Kidney epithelial cell (primary cell): ENCODE data around the gene PUM1. TPM values are rescaled to one million over a fixed set of nuclear protein-coding genes. Genes with fewer than 3 reads are reported as not detected.

Experiments used
- DNase-seq: peaks from one replicate; pipeline ENCODE4 v3.0.0-alpha.2; 2010; ENCODE audit warnings: low read depth
- H3K27me3 ChIP-seq: 2 replicates; pipeline ENCODE4 v1.6.0; 2011; ENCODE audit warnings: low read length; ENCODE audit not compliant: control insufficient read depth, insufficient read depth
- H3K36me3 ChIP-seq: 2 replicates; pipeline ENCODE4 v1.5.1; 2011; ENCODE audit warnings: low read length; ENCODE audit not compliant: control insufficient read depth, insufficient read depth
- H3K4me3 ChIP-seq: 2 replicates; pipeline ENCODE4 v1.5.1; 2011; ENCODE audit warnings: low read depth, mild to moderate bottlenecking, control low read depth, low read length
- CTCF ChIP-seq: IDR thresholded peaks from 2 replicates; pipeline ENCODE4 v1.5.1; 2011; ENCODE audit warnings: mild to moderate bottlenecking, moderate library complexity, low read length, control low read depth, inconsistent platforms; ENCODE audit not compliant: insufficient read depth, poor library complexity, severe bottlenecking
- total RNA-seq: library from RNA; depleted of rRNA; stranded (reverse); fragments of >200 nt; gene quantifications from 2 replicates; pipeline ENCODE4 v1.2.3, GENCODE V29; 2015

PUM1 gene
- total RNA-seq, 1 donor from 2014 or later: 78.1 TPM

- no peak for TF ChIP-seq CTCF
- no peak for DNase-seq
- Histone ChIP-seq H3K4me3 (no peak overlapping the region), H3K27me3 (no peaks in the 10 kb centered on the region), H3K36me3 (no peaks in the 10 kb centered on the region)
Observed at GRCh38 chr1:30894508-30894973, 171.0 kb downstream of the PUM1 start.

- Histone ChIP-seq H3K4me3 (no peak overlapping the region), H3K36me3 (no peaks in the 10 kb centered on the region), H3K27me3 (no peaks in the 10 kb centered on the region)
- no peak for TF ChIP-seq CTCF
- DNase-seq: no peak
Observed at GRCh38 chr1:30893776-30894507, 171.6 kb downstream of the PUM1 start.

GRCh38 chr1:30892671-30893073 lies 172.8 kb downstream of the PUM1 start:
- DNase-seq: no peak
- no peak overlapping the region for H3K4me3 ChIP-seq
- H3K27me3 ChIP-seq: no peaks in the 10 kb centered on the region
- TF ChIP-seq CTCF: no peak
- H3K36me3 ChIP-seq: no peaks in the 10 kb centered on the region

- no peak for DNase-seq
- H3K4me3 ChIP-seq: no peak overlapping the region
- H3K27me3 ChIP-seq: no peaks in the 10 kb centered on the region
- no peaks in the 10 kb centered on the region for H3K36me3 ChIP-seq
- TF ChIP-seq CTCF: no peak
Observed at GRCh38 chr1:30891227-30891552, 174.3 kb downstream of the PUM1 start.

- Histone ChIP-seq H3K36me3 (no peaks in the 10 kb centered on the region), H3K4me3 (no peak overlapping the region), H3K27me3 (no peaks in the 10 kb centered on the region)
- no peak for DNase-seq
- no peak for TF ChIP-seq CTCF
Observed at GRCh38 chr1:30890502-30891226, 174.9 kb downstream of the PUM1 start.
